Caco-2 (cell line): Measurements from ENCODE around the gene TRIO. TPM values are rescaled to one million over a fixed set of nuclear protein-coding genes. Genes with fewer than 3 reads are reported as not detected.

Source experiments
- BruUV-seq: library from RNA; stranded (reverse); fragments of 400-500 nt; replicated peaks from 2 replicates; lab custom pipeline; 2021; lab: Mats Ljungman, UMichigan
- CTCF ChIA-PET: fragments of 300-600 bp; sonication (Branson Sonifier 250); formaldehyde crosslinking; loops from one replicate; lab custom pipeline; 2022; ENCODE audit warnings: antibody characterized with exemption; lab: Charles Lee
- POLR2A ChIA-PET: fragments of 300-600 bp; sonication (Branson Sonifier 250); formaldehyde crosslinking; loops from one replicate; lab custom pipeline; 2022; ENCODE audit warnings: antibody characterized with exemption; lab: Charles Lee
- DNase-seq, 2 experiments: peaks; one replicate each; pipeline versions ENCODE4 v3.0.0 to v3.0.0-alpha.2; 2020 to 2022
- H3K27me3 ChIP-seq: replicated peaks from 2 replicates; pipeline ENCODE4 v1.6.0; 2011; ENCODE audit warnings: low read length; ENCODE audit not compliant: control insufficient read depth, insufficient read depth
- H3K36me3 ChIP-seq: 2 replicates; pipeline ENCODE4 v1.5.1; 2011; ENCODE audit warnings: low read length; ENCODE audit not compliant: control insufficient read depth, insufficient read depth
- H3K4me1 ChIP-seq: fragments of 250-450 bp; sonication (Bioruptor Pico); 2 replicates; pipeline ENCODE4 v1.5.1; 2020; ENCODE audit warnings: mild to moderate bottlenecking
- H3K4me3 ChIP-seq: 2 replicates; pipeline ENCODE4 v1.5.1; 2011; ENCODE audit warnings: low read depth, mild to moderate bottlenecking, control low read depth, low read length
- H3K9me3 ChIP-seq: fragments of 250-450 bp; sonication (Bioruptor Pico); 2 replicates; pipeline ENCODE4 v1.5.1; 2020; ENCODE audit warnings: mild to moderate bottlenecking, moderate library complexity
- H3K27ac Mint-ChIP-seq: one replicate; pipeline ENCODE4 v1.8.0; 2022; ENCODE audit warnings: mixed read lengths; ENCODE audit not compliant: unreplicated experiment
- H3K27me3 Mint-ChIP-seq: one replicate; pipeline ENCODE4 v1.8.0; 2022; ENCODE audit warnings: mixed read lengths; ENCODE audit not compliant: insufficient read depth, unreplicated experiment
- H3K36me3 Mint-ChIP-seq: one replicate; pipeline ENCODE4 v1.8.0; 2022; ENCODE audit warnings: mild to moderate bottlenecking, mixed read lengths; ENCODE audit not compliant: insufficient read depth, unreplicated experiment
- H3K4me1 Mint-ChIP-seq: one replicate; pipeline ENCODE4 v1.8.0; 2022; ENCODE audit warnings: low read depth, mixed read lengths; ENCODE audit not compliant: unreplicated experiment
- H3K4me3 Mint-ChIP-seq: one replicate; pipeline ENCODE4 v1.8.0; 2022; ENCODE audit warnings: mild to moderate bottlenecking, moderate library complexity, mixed read lengths; ENCODE audit not compliant: unreplicated experiment
- H3K9me3 Mint-ChIP-seq: one replicate; pipeline ENCODE4 v1.8.0; 2022; ENCODE audit warnings: mixed read lengths; ENCODE audit not compliant: unreplicated experiment
- intact Hi-C: fragments of 100-400 bp; cut with micrococcal nuclease; formaldehyde crosslinking; loops from one replicate; pipeline ENCODE4 v1.10.0; 2022; ENCODE audit not compliant: unreplicated experiment
- total RNA-seq: library from RNA; stranded (reverse); gene quantifications from 2 replicates; pipeline ENCODE4 v1.2.3, GENCODE V29; 2022
- TF ChIP-seq, protein P1 (sequence below), 2 experiments: fragments of 200-600 bp in 1 of 2; IDR thresholded peaks; 1 replicate in 1 of 2; 2 replicates in 1 of 2; pipeline versions ENCODE4 v1.5.1 to v1.8.0; 2011 to 2022; ENCODE audit warnings: antibody characterized with exemption in 1 of 2, control low read depth in 1 of 2, inconsistent platforms in 1 of 2, low read depth in 1 of 2, low read length in 1 of 2, mild to moderate bottlenecking in 1 of 2, moderate library complexity in 1 of 2; ENCODE audit not compliant: insufficient read depth in 1 of 2, severe bottlenecking in 1 of 2, unreplicated experiment in 1 of 2

The TRIO gene
- total RNA-seq, 1 experiment from 2014 or later: 92.0 TPM

DNA sequence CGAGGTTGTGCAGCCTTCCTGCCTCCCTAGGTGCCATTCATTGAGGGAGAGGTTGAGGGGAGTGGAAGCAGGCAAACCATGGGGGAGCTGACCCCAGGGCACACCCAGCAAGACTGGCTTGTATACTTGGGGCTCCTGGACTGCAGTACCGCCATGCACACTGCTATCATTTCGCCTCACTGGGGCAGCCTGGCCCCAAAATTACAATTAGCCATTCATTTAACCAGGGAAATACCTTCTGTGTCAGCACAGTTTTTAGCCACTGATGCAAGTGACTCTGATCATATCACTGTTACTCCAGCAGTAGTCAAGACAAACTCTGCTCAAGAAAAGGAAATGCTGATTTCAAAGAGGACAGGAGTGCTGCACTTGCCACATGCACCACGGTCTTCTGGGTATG, 109.7 kb downstream of the TRIO start:
- no peaks in the 10 kb centered on the region for H3K27me3 Mint-ChIP-seq
- no peak overlapping the region for H3K27ac Mint-ChIP-seq
- intact Hi-C loops: no loop called here
- TF ChIP-seq, protein P1, sequence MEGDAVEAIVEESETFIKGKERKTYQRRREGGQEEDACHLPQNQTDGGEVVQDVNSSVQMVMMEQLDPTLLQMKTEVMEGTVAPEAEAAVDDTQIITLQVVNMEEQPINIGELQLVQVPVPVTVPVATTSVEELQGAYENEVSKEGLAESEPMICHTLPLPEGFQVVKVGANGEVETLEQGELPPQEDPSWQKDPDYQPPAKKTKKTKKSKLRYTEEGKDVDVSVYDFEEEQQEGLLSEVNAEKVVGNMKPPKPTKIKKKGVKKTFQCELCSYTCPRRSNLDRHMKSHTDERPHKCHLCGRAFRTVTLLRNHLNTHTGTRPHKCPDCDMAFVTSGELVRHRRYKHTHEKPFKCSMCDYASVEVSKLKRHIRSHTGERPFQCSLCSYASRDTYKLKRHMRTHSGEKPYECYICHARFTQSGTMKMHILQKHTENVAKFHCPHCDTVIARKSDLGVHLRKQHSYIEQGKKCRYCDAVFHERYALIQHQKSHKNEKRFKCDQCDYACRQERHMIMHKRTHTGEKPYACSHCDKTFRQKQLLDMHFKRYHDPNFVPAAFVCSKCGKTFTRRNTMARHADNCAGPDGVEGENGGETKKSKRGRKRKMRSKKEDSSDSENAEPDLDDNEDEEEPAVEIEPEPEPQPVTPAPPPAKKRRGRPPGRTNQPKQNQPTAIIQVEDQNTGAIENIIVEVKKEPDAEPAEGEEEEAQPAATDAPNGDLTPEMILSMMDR (IDR thresholded peaks at IDR 0.05; ENCODE audit: insufficient read depth in 1 of 2, low read depth in 1 of 2, low read length in 1 of 2, severe bottlenecking in 1 of 2, unreplicated experiment in 1 of 2): no peak
- Histone ChIP-seq H3K4me1 (peaks cover 8% of the 10 kb centered on the region; the same call in 1 of the 2 replicates), H3K4me3 (no peak overlapping the region), H3K36me3 (no peaks in the 10 kb centered on the region), H3K27me3 (no peaks in the 10 kb centered on the region), H3K9me3 (no peaks in the 10 kb centered on the region)
- no peak for DNase-seq
- H3K9me3 Mint-ChIP-seq: no peaks in the 10 kb centered on the region
- H3K36me3 Mint-ChIP-seq: peaks cover 18% of the 10 kb centered on the region
- CTCF ChIA-PET: no interaction called here
- peaks cover 23% of the 10 kb centered on the region for H3K4me1 Mint-ChIP-seq
- POLR2A ChIA-PET: no interaction called here
- H3K4me3 Mint-ChIP-seq: no peak overlapping the region
- BruUV-seq: no TSS peak

DNA sequence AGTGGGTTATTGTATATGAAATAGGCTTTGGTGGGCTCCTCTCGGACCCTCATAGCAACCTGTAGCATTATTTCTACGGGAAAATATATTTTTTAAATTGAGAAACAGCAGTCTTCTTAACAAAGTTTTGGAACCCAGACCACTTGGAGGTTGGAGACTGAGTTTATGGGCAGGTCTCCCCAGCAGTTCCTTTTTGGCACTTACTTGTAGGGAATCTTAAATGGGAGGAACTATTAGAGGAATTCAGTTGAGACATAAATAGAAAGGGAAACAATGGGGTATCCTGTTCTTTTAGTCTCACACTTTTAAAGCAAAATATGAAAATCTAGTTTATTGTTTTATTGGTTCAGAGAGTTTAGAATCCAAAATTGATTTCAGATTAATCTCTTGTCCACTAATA, 111.5 kb downstream of the TRIO start:
- H3K36me3 Mint-ChIP-seq: peaks cover 18% of the 10 kb centered on the region
- Histone ChIP-seq H3K4me1 (peaks cover 1% of the 10 kb centered on the region; the same call in 1 of the 2 replicates), H3K9me3 (no peaks in the 10 kb centered on the region), H3K4me3 (no peak overlapping the region), H3K36me3 (no peaks in the 10 kb centered on the region), H3K27me3 (no peaks in the 10 kb centered on the region)
- POLR2A ChIA-PET: no interaction called here
- CTCF ChIA-PET: no interaction called here
- no peak for DNase-seq
- H3K4me3 Mint-ChIP-seq: no peak overlapping the region
- intact Hi-C loops: no loop called here
- no peak overlapping the region for H3K27ac Mint-ChIP-seq
- no peaks in the 10 kb centered on the region for H3K9me3 Mint-ChIP-seq
- TF ChIP-seq, protein P1 (IDR thresholded peaks at IDR 0.05; ENCODE audit: insufficient read depth in 1 of 2, low read depth in 1 of 2, low read length in 1 of 2, severe bottlenecking in 1 of 2, unreplicated experiment in 1 of 2): no peak
- no peaks in the 10 kb centered on the region for H3K27me3 Mint-ChIP-seq
- H3K4me1 Mint-ChIP-seq: peaks cover 12% of the 10 kb centered on the region
- no TSS peak for BruUV-seq

DNA sequence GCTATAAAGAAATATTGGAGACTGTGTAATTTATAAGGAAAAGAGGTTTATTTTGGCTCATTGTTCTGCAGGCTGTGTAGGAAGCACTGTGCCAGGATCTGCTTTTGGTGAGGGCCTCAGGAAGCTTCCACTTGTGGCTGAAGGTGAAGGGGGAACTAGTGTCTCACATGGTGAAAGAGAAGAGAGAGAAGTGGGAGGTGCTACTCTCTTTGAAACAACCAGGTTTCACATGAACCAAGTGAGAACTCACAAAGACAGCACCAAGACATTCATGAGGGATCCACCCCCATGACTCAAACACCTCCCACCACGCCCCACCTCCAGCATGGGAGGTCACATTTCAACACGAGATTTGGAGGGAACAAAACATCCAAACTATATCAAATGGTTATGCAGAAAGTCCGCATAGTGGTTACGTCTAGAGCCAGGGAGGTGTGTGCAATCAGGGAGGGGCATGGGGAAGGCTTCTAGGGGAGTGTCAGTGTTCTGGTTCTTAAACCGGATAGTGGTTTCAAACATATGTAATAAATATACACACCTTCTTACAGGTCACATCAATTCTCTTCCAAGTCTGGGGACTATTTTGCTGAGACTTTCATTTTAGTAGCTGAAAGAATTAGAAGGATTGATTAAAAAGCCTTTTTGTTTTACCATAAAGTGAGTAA, 113.0 kb downstream of the TRIO start:
- no peak overlapping the region for H3K27ac Mint-ChIP-seq
- no peak overlapping the region for H3K4me3 Mint-ChIP-seq
- intact Hi-C loops: no loop called here
- no peak for DNase-seq
- H3K36me3 Mint-ChIP-seq: peaks cover 18% of the 10 kb centered on the region
- no peaks in the 10 kb centered on the region for H3K9me3 ChIP-seq
- no peak overlapping the region for H3K4me3 ChIP-seq
- H3K4me1 ChIP-seq: no peaks in the 10 kb centered on the region
- no peaks in the 10 kb centered on the region for H3K27me3 Mint-ChIP-seq
- CTCF ChIA-PET: no interaction called here
- no peaks in the 10 kb centered on the region for H3K36me3 ChIP-seq
- H3K27me3 ChIP-seq: no peaks in the 10 kb centered on the region
- peaks cover 12% of the 10 kb centered on the region for H3K4me1 Mint-ChIP-seq
- POLR2A ChIA-PET: no interaction called here
- no TSS peak for BruUV-seq
- no peaks in the 10 kb centered on the region for H3K9me3 Mint-ChIP-seq
- TF ChIP-seq, protein P1 (IDR thresholded peaks at IDR 0.05; ENCODE audit: insufficient read depth in 1 of 2, low read depth in 1 of 2, low read length in 1 of 2, severe bottlenecking in 1 of 2, unreplicated experiment in 1 of 2): no peak
